Loucy (cell line): ENCODE results near the gene SLC29A4.

Experiments
- CTCF ChIP-seq: fragments of 200-600 bp; sonication (generic); conservative IDR thresholded peaks from 2 replicates; pipeline ENCODE4 v1.5.1; 2014; ENCODE audit warnings: mild to moderate bottlenecking, antibody characterized with exemption, low read length
- EZH2phosphoT487 ChIP-seq: fragments of 200-600 bp; IDR thresholded peaks from 2 replicates; pipeline ENCODE4 v1.6.1; 2018; ENCODE audit warnings: antibody characterized with exemption, mild to moderate bottlenecking, moderate library complexity, borderline replicate concordance

GRCh38 chr7:5348134-5349004, 65.6 kb downstream of the SLC29A4 start:
- no peak for TF ChIP-seq CTCF
- TF ChIP-seq EZH2phosphoT487, result no peak
